Activated CD4-positive, alpha-beta T cell treated with anti-CD3 and anti-CD28 coated beads for 36 hours (primary cell): ENCODE results near the gene CEP131. TPM values are rescaled to one million over a fixed set of nuclear protein-coding genes. Genes with fewer than 3 reads are reported as not detected.

Experiments used
- ATAC-seq: fragments of 200-7000 bp; cut with Tn5 transposase; one replicate; pipeline ENCODE4 v1.10.0; 2021; ENCODE audit warnings: mild to moderate bottlenecking, moderate library complexity
- CTCF ChIA-PET: fragments of 350-600 bp; sonication (Branson Sonifier 250); formaldehyde crosslinking; loops from one replicate; lab custom pipeline; 2021; ENCODE audit warnings: antibody characterized with exemption; lab: Charles Lee
- POLR2A ChIA-PET: fragments of 350-600 bp; sonication (Branson Sonifier 250); formaldehyde crosslinking; loops from one replicate; lab custom pipeline; 2021; ENCODE audit warnings: antibody characterized with exemption, inconsistent platforms; lab: Charles Lee
- DNase-seq: peaks from one replicate; pipeline ENCODE4 v3.0.0-alpha.2; 2020
- H3K27ac Mint-ChIP-seq: one replicate; pipeline ENCODE4 v1.8.0; 2021; ENCODE audit warnings: mixed read lengths
- H3K27me3 Mint-ChIP-seq: one replicate; pipeline ENCODE4 v1.8.0; 2021; ENCODE audit warnings: mixed read lengths
- H3K36me3 Mint-ChIP-seq: one replicate; pipeline ENCODE4 v1.8.0; 2021; ENCODE audit warnings: low read depth, mixed read lengths
- H3K4me1 Mint-ChIP-seq: one replicate; pipeline ENCODE4 v1.8.0; 2021; ENCODE audit warnings: mixed read lengths
- H3K4me3 Mint-ChIP-seq: one replicate; pipeline ENCODE4 v1.8.0; 2021; ENCODE audit warnings: mild to moderate bottlenecking, moderate library complexity, mixed read lengths
- H3K9me3 Mint-ChIP-seq: one replicate; pipeline ENCODE4 v1.8.0; 2021; ENCODE audit warnings: low read depth, mixed read lengths
- intact Hi-C, 2 experiments: fragments of 100-400 bp; cut with DNase I in 1 of 2; cut with micrococcal nuclease in 1 of 2; formaldehyde crosslinking; loops; one replicate each; pipeline versions ENCODE4 v1.14.2 to v1.15.1; 2022 to 2024; cut with DNase I, micrococcal nuclease
- total RNA-seq, 2 experiments: library from RNA; stranded (reverse); gene quantifications; one replicate each; pipeline ENCODE4 v1.2.3, GENCODE V29; 2021

The CEP131 gene
- total RNA-seq, 2 experiments from 2014 or later: 7.6 to 9.5 TPM

DNA sequence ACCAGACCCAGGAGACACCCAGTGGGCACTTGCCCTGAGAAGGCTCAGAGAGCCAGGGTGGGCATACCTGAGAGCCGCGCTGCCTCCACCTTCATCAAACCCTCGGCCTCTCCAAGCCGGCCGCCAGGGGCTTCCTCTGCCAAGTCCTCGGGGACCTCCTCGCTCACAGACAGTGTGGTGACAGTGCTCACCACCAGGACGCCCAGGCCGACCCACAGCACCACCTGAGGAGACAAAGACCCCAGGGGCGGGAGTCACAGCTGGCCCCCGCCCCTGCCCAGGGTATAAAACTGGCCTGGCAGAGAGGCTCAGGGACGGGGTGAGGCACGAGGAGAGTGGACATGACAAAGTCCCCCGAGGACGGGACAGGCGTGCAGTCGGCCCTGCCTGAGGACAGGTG is 37.4 kb upstream of the CEP131 start:
- no peak overlapping the region for H3K4me3 Mint-ChIP-seq
- no peaks in the 10 kb centered on the region for H3K4me1 Mint-ChIP-seq
- peaks cover 5% of the 10 kb centered on the region for H3K36me3 Mint-ChIP-seq
- ChIA-PET CTCF (no interaction called here), POLR2A (no interaction called here)
- no peak overlapping the region for H3K27ac Mint-ChIP-seq
- ATAC-seq: no peak
- no peaks in the 10 kb centered on the region for H3K9me3 Mint-ChIP-seq
- H3K27me3 Mint-ChIP-seq: no peaks in the 10 kb centered on the region
- intact Hi-C loops: no loop called here
- no peak for DNase-seq

DNA sequence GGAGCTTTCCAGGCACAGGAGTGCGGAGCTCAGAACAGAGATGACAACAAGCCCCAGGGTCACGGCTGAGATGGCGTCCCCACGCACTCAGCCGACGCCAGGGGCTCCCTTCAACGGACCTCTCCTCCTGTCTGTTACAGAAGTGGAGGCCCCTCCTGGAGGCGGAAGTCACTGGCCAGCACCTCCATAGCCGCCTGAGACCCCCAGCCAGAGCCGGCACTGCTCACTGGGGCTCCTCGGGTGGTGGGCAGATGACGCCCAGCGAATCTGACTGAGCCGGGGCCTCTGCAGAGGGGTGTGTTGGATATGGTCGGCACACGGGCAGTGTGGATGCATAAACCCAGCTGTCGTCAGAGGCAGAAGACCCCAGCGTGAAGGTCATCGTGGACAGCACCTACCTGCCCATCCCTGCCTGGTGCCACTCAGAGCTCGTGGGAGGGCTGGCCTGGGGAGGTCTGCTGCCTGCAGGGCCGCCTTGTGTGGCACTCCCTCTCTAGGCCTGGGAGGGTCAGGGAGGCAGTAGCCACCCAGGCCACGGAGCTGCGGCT is 36.4 kb upstream of the CEP131 start:
- Mint-ChIP-seq H3K27ac (no peak overlapping the region), H3K4me3 (no peak overlapping the region), H3K27me3 (no peaks in the 10 kb centered on the region), H3K9me3 (no peaks in the 10 kb centered on the region), H3K36me3 (no peaks in the 10 kb centered on the region), H3K4me1 (no peaks in the 10 kb centered on the region)
- DNase-seq (no peak), ATAC-seq (no peak)
- ChIA-PET POLR2A (no interaction called here), CTCF (no interaction called here)
- intact Hi-C loops: no loop called here

DNA sequence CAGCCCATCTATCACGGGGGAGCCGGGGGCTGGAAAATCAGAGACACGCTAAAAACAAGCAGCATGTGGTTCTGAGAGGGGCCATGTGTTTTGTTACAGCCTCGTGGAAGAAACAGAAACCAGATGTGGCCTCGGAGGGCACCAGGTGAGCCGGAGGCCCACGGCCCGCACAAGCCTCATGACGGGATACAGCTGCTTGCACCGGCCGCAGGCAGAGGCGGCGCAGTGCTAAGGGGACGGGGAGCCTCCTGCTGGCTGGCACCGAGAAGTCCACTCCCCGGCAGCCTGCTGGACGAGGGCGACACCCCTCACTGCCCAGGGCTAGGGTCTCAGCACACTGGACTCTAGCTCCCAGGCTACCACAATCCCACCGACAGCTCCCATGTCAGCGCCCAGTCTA is 35.5 kb upstream of the CEP131 start:
- peaks cover 2% of the 10 kb centered on the region for H3K36me3 Mint-ChIP-seq
- H3K4me3 Mint-ChIP-seq: no peak overlapping the region
- H3K27ac Mint-ChIP-seq: no peak overlapping the region
- H3K9me3 Mint-ChIP-seq: no peaks in the 10 kb centered on the region
- intact Hi-C loops: no loop called here
- peaks cover 6% of the 10 kb centered on the region for H3K4me1 Mint-ChIP-seq
- no peak for DNase-seq
- ATAC-seq: no peak
- ChIA-PET POLR2A (interaction anchor here (0.6 kb wide), 1 partner anchor 196 kb away, joined by 3 read pairs; no protein-coding TSS in a partner anchor), CTCF (no interaction called here)
- H3K27me3 Mint-ChIP-seq: no peaks in the 10 kb centered on the region

DNA sequence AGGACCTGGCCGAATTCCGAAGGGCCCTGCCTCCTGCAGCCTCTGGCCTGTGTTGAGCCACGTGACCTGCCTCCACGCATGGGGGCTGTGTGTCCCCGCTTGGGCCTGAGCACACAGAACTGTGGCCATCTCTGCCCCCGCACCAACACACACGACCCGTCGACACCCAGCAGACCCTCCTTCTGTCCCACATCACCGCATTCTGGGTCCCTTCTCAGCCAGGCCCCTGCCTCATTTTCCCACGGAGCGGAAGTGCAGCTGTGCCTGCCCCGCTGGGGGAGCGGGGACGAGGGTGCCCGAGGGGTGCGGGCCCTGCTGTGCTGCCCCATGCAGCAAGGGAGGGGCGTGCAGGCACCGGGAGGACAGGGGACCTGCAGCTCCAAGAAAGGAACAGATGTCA is 34.8 kb upstream of the CEP131 start:
- intact Hi-C loops: no loop called here
- ChIA-PET POLR2A (interaction anchor here (0.6 kb wide), 2 partner anchors 124 to 196 kb away, joined by 3 read pairs; no protein-coding TSS in a partner anchor), CTCF (interaction anchor here (0.8 to 1.6 kb wide), 2 partner anchors 227 to 289 kb away, joined by 3 read pairs; no protein-coding TSS in a partner anchor)
- ATAC-seq (no peak), DNase-seq (no peak)
- Mint-ChIP-seq H3K4me1 (peaks cover 8% of the 10 kb centered on the region), H3K4me3 (no peak overlapping the region), H3K27ac (no peak overlapping the region), H3K36me3 (peaks cover 5% of the 10 kb centered on the region), H3K9me3 (no peaks in the 10 kb centered on the region), H3K27me3 (no peaks in the 10 kb centered on the region)

DNA sequence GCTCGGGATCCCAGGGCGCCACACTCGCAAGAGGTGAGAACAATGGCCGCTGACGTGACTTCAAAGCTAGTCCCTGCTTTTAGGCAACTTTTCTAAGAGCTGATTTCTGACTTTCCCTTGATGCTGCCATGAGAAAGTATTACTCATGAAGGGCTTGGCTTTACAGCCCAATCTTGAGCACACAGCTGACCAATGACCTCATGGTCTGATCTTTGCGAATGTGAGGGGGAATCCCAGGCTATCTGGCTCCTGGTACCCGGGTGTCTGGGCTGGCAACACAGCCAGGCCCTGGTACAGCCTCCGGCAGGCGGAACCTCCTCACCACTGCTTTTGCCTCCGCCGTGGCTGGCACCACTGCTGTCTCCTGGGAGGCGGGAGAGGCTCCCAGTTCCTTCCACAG is 33.9 kb upstream of the CEP131 start:
- ChIA-PET CTCF (interaction anchor here (1.6 kb wide), 1 partner anchor 228 kb away, joined by 3 read pairs; no protein-coding TSS in a partner anchor), POLR2A (no interaction called here)
- H3K27me3 Mint-ChIP-seq: no peaks in the 10 kb centered on the region
- H3K27ac Mint-ChIP-seq: no peak overlapping the region
- H3K4me3 Mint-ChIP-seq: no peak overlapping the region
- intact Hi-C loops: no loop called here
- peaks cover 8% of the 10 kb centered on the region for H3K4me1 Mint-ChIP-seq
- DNase-seq (no peak), ATAC-seq (no peak)
- no peaks in the 10 kb centered on the region for H3K9me3 Mint-ChIP-seq
- H3K36me3 Mint-ChIP-seq: peaks cover 9% of the 10 kb centered on the region

DNA sequence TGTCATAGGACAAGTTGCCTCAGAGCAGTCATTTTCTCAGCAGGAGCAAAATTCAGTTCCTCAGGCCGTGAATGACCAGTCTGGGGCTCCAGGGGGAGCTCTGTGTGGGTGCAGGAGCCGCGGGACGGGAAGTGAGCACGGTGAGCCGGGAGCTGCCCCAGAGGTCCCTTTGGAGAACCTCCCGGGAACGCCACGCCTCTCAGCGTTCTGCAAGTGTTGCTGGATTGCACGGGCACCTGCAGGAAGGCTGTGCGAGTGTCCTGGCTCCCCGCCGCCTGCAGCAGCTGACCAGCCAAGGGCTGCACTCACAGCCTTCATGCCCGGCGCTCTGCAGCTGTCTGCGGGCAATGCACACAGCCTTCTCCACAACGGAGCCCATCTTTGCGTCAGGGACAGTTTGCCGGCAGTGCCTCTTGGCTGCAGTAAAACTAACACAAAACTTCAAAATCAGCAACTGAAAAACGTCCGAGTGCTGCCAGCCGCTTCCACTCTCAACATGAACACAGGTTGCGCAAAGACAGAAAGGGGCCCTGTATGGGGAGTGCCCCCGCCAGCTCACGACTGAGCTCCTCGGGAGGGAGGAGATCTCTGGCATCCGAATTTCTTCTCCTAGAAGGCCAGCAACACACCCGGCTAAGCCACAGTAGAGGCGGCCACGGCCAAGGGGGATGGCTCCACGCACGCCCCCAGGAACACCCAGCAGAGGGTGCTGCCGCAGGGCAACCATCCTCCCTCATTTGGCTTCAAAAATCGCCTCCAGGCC is 32.4 kb upstream of the CEP131 start:
- Mint-ChIP-seq H3K27ac (no peak overlapping the region), H3K4me3 (no peak overlapping the region), H3K4me1 (peaks cover 8% of the 10 kb centered on the region), H3K27me3 (no peaks in the 10 kb centered on the region), H3K36me3 (peaks cover 12% of the 10 kb centered on the region), H3K9me3 (no peaks in the 10 kb centered on the region)
- POLR2A ChIA-PET: no interaction called here
- CTCF ChIA-PET: interaction anchor here (0.6 to 0.7 kb wide), 2 partner anchors 13 to 283 kb away, joined by 3 to 5 read pairs; no protein-coding TSS in a partner anchor
- DNase-seq (no peak), ATAC-seq (no peak)
- intact Hi-C loops: loop anchor here in 1 of 2 experiments (5.0 kb wide), 1 partner anchor 42 kb away; the partner anchor contains the start of gene SLC38A10

DNA sequence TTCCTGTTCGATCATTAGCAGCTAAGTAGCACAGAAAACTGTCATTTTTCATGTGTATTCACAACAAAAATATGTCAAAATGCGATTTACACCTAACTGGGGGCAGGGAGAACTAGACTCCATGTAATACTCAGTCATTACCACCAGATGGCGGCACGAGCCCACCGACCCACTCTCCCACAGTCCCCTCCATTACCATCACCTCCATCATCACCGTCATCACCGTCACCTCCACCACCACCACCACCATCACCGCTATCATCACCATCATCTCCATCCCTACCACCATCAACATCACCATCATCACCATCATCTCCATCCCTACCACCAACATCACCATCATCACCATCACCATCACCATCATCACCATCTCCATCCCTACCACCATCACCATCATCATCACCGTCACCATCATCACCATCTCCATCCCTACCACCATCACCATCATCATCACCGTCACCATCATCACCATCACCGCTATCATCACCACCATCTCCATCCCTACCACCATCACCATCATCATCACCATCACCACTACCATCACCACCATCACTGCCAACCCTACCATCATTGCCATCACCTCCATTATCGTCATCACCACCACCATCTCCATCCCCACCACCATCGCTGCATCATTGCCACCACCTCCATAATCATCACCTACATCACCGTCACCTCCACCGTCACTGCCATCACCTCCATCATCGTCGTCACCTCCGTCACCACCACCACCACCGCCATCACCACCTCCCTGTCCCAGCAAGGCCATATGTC is 30.8 kb upstream of the CEP131 start:
- Mint-ChIP-seq H3K9me3 (no peaks in the 10 kb centered on the region), H3K27ac (no peak overlapping the region), H3K36me3 (peaks cover 13% of the 10 kb centered on the region), H3K4me3 (no peak overlapping the region), H3K4me1 (peaks cover 8% of the 10 kb centered on the region), H3K27me3 (no peaks in the 10 kb centered on the region)
- POLR2A ChIA-PET: no interaction called here
- ATAC-seq: peak; percentile 78
- peak; percentile 75 for DNase-seq
- CTCF ChIA-PET: interaction anchor here (0.7 to 1.2 kb wide), 5 partner anchors 42 to 298 kb away, joined by 3 to 8 read pairs (median 3); partner anchors contain the start of genes FAAP100 and SLC38A10
- intact Hi-C loops: loop anchor here (1.0 to 5.0 kb wide), 5 partner anchors 43 to 348 kb away; partner anchors contain the start of gene SLC38A10 (in 1 of the 2)

DNA sequence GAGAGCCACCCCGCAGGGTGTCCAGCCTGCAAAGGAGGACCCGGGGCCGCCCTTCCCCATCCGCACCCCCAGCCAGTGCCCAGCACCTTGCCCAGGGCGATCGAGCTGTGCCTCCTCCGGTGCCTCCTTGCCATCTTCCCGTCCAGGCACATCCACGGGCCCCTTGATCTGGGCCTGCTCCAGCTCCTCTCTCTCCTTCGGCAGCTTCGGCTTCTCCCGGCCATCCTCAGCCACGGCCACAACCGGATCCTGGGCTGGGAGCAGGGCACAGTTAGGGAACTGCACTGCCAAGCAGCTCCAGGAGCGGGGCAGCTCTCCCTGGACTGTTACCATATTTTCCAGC is 30.2 kb upstream of the CEP131 start:
- CTCF ChIA-PET: interaction anchor here (0.7 to 1.2 kb wide), 5 partner anchors 42 to 299 kb away, joined by 3 to 8 read pairs (median 3); partner anchors contain the start of genes FAAP100 and SLC38A10
- DNase-seq (no peak), ATAC-seq (peak; percentile 8)
- Mint-ChIP-seq H3K4me3 (no peak overlapping the region), H3K36me3 (peaks cover 13% of the 10 kb centered on the region), H3K9me3 (no peaks in the 10 kb centered on the region), H3K27ac (no peak overlapping the region), H3K27me3 (no peaks in the 10 kb centered on the region), H3K4me1 (peaks cover 8% of the 10 kb centered on the region)
- intact Hi-C loops: loop anchor here (1.0 to 5.0 kb wide), 5 partner anchors 43 to 348 kb away; partner anchors contain the start of gene SLC38A10 (in 1 of the 2)
- POLR2A ChIA-PET: no interaction called here

DNA sequence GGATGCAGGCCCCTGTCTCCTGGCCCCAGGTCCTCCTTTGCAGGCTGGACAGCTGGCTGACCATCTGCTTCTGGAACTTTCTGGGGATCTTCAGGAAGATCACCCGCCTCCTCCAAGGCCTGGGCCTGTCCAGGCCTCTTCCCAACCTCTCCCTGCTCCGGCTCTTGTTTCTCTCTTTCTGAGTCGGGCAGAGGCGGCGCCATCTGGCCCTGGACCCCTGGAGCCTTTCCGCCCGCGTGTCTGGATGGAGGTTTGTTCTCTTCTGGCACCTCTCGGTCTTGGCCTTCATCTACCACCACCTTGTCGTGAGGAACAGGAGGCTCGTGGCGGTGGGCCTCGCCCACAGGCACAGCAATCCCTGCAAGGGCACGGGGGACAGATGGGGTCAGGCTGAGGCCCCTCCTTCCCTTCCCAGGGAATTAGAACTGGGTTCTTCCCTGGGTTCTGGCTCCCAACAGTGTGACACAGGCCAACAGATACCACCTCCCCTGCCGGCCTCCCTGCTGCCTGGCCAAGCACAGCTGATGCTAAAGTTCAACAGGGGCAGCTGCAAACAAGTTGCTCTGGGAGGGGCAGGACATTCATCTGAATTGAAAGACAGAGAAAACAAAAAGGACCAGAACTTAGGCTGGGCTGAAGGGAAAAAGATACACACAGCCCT is 29.7 kb upstream of the CEP131 start:
- peaks cover 8% of the 10 kb centered on the region for H3K4me1 Mint-ChIP-seq
- ATAC-seq: no peak
- intact Hi-C loops: loop anchor here in 1 of 2 experiments (2.0 to 5.0 kb wide), 2 partner anchors 45 to 348 kb away; partner anchors contain the start of gene SLC38A10
- H3K4me3 Mint-ChIP-seq: no peak overlapping the region
- H3K9me3 Mint-ChIP-seq: no peaks in the 10 kb centered on the region
- no peak overlapping the region for H3K27ac Mint-ChIP-seq
- no peak for DNase-seq
- H3K27me3 Mint-ChIP-seq: no peaks in the 10 kb centered on the region
- peaks cover 13% of the 10 kb centered on the region for H3K36me3 Mint-ChIP-seq
- CTCF ChIA-PET: interaction anchor here (0.7 to 1.2 kb wide), 6 partner anchors 43 to 300 kb away, joined by 3 to 8 read pairs (median 3); partner anchors contain the start of genes FAAP100 and SLC38A10
- POLR2A ChIA-PET: no interaction called here

DNA sequence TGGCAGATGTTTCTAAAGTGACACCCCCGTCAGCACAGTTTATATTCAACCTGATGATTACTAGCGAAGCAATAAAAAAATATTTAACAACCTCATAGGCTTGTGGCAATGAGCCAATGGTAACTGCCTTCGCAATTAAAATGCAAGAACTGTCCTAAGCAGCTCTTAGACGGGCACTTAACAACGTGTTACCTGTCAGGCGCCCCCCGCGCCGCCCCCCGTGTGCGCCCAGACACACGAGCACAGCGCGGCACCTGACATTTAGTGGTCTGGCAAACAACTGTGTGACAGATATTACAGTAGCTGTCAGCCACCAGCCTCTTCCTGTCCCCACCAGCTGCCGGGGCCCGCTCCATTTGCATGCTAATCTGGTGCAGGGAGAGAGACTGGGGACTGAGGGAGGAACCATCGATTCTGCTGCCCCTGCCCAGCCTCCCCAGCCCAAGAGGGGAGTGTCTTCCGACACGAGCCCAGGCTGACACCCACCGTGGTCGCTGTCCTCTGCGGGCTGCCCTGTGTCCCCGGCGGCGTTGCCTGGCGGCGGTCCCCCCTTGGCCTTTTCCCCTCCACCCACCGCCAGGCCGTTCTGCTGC is 29.0 kb upstream of the CEP131 start:
- H3K9me3 Mint-ChIP-seq: no peaks in the 10 kb centered on the region
- CTCF ChIA-PET: interaction anchor here (0.7 kb wide), 1 partner anchor 203 kb away, joined by 3 read pairs; no protein-coding TSS in a partner anchor
- H3K27me3 Mint-ChIP-seq: no peaks in the 10 kb centered on the region
- no peak overlapping the region for H3K27ac Mint-ChIP-seq
- intact Hi-C loops: loop anchor here in 1 of 2 experiments (2.0 to 5.0 kb wide), 2 partner anchors 45 to 349 kb away; partner anchors contain the start of gene SLC38A10
- ATAC-seq (no peak), DNase-seq (no peak)
- POLR2A ChIA-PET: no interaction called here
- no peak overlapping the region for H3K4me3 Mint-ChIP-seq
- peaks cover 8% of the 10 kb centered on the region for H3K4me1 Mint-ChIP-seq
- peaks cover 13% of the 10 kb centered on the region for H3K36me3 Mint-ChIP-seq
